Thymus (tissue), 11 donors: ENCODE measurements around the gene TMEM222. TPM values are rescaled to one million over a fixed set of nuclear protein-coding genes. Genes with fewer than 3 reads are reported as not detected.

Experiments
- DNase-seq, 9 donors: peaks; one replicate each; pipeline ENCODE4 v3.0.0-alpha.2; 2013; ENCODE audit warnings: low spot score in 9 of 9, low read depth in 6 of 9, missing footprints in 1 of 9
- H3K27ac ChIP-seq, 2 donors: one replicate each; pipeline ENCODE4 v1.5.1; 2013; ENCODE audit warnings: control low read depth in 1 of 2, low read depth in 1 of 2, low read length in 1 of 2, mild to moderate bottlenecking in 1 of 2, moderate library complexity in 1 of 2
- H3K27me3 ChIP-seq, 2 donors: one replicate each; pipeline ENCODE4 v1.5.1; 2013; ENCODE audit warnings: low read length in 1 of 2; ENCODE audit not compliant: control insufficient read depth in 2 of 2, insufficient read depth in 1 of 2
- H3K36me3 ChIP-seq, 2 donors: one replicate each; pipeline ENCODE4 v1.5.1; 2013; ENCODE audit warnings: low read length in 1 of 2, mild to moderate bottlenecking in 1 of 2, moderate library complexity in 1 of 2; ENCODE audit not compliant: control insufficient read depth in 2 of 2, insufficient read depth in 2 of 2
- H3K4me1 ChIP-seq, 2 donors: one replicate each; pipeline ENCODE4 v1.5.1; 2013; ENCODE audit warnings: low read length in 2 of 2; ENCODE audit not compliant: control insufficient read depth in 2 of 2, insufficient read depth in 2 of 2
- H3K4me3 ChIP-seq, 2 donors: one replicate each; pipeline ENCODE4 v1.5.1; 2013; ENCODE audit warnings: low read length in 2 of 2, control low read depth in 1 of 2, mild to moderate bottlenecking in 1 of 2
- H3K9me3 ChIP-seq, 2 donors: one replicate each; pipeline ENCODE4 v1.5.1; 2013; ENCODE audit warnings: low read length in 1 of 2, mild to moderate bottlenecking in 1 of 2; ENCODE audit not compliant: control insufficient read depth in 2 of 2, insufficient read depth in 1 of 2
- WGBS: extraction: QIAGEN DNeasy Blood & Tissue Kit; methylation state at CpG from one replicate; pipeline ENCODE4 v1.1.7; 2013; 5-methylcytosine and 5-hydroxymethylcytosine counted together
- polyA plus RNA-seq: library from polyadenylated mRNA; stranded (reverse); fragments of 200-250 nt; gene quantifications from one replicate; pipeline ENCODE4 v1.2.3, GENCODE V29; 2013
- total RNA-seq: library from RNA; stranded (reverse); fragments of 120-200 nt; gene quantifications from one replicate; pipeline ENCODE4 v1.2.4, GENCODE V29; 2013
- donor health status: healthy.

Gene TMEM222
- total and polyA plus RNA-seq, 2 donors, result 22.8 to 35.5 TPM

GRCh38 chr1:27350663-27351540 is 28.9 kb downstream of the TMEM222 start:
- no peaks in the 10 kb centered on the region for H3K9me3 ChIP-seq
- DNase-seq, result no peak
- peaks cover 2 to 11% of the 10 kb centered on the region in 2 donors for H3K4me1 ChIP-seq
- peaks cover 0 to 20% of the 10 kb centered on the region in 2 donors for H3K27me3 ChIP-seq
- 93% methylated on average over 62 of the region's 62 CpGs for WGBS
- H3K27ac ChIP-seq, result no peak overlapping the region
- H3K4me3 ChIP-seq, result no peak overlapping the region
- peaks cover 8 to 29% of the 10 kb centered on the region in 2 donors for H3K36me3 ChIP-seq

GRCh38 chr1:27351541-27352107 is 29.7 kb downstream of the TMEM222 start:
- Histone ChIP-seq H3K9me3 (no peaks in the 10 kb centered on the region), H3K27ac (no peak overlapping the region), H3K36me3 (peaks cover 2 to 25% of the 10 kb centered on the region in 2 donors), H3K4me1 (peaks cover 2 to 18% of the 10 kb centered on the region in 2 donors), H3K4me3 (no peak overlapping the region), H3K27me3 (peaks cover 0 to 20% of the 10 kb centered on the region in 2 donors)
- 93% methylated on average over 8 of the region's 8 CpGs for WGBS
- DNase-seq, result no peak

- Histone ChIP-seq H3K9me3 (no peaks in the 10 kb centered on the region), H3K4me1 (peaks cover 12 to 32% of the 10 kb centered on the region in 2 donors), H3K27me3 (peaks cover 0 to 27% of the 10 kb centered on the region in 2 donors), H3K4me3 (no peak overlapping the region), H3K27ac (no peak overlapping the region), H3K36me3 (peaks cover 2 to 22% of the 10 kb centered on the region in 2 donors)
- 97% methylated on average over 13 of the region's 13 CpGs for WGBS
- DNase-seq, result no peak
Observed at GRCh38 chr1:27353166-27353565, 31.2 kb downstream of the TMEM222 start.

GRCh38 chr1:27353629-27354028 is 31.7 kb downstream of the TMEM222 start:
- Histone ChIP-seq H3K4me1 (peaks cover 12 to 31% of the 10 kb centered on the region in 2 donors), H3K36me3 (peaks cover 2 to 22% of the 10 kb centered on the region in 2 donors), H3K27me3 (peaks cover 0 to 31% of the 10 kb centered on the region in 2 donors), H3K4me3 (no peak overlapping the region), H3K27ac (no peak overlapping the region), H3K9me3 (no peaks in the 10 kb centered on the region)
- 95% methylated on average over 3 of the region's 3 CpGs for WGBS
- DNase-seq, result no peak

- H3K4me3 ChIP-seq, result no peak overlapping the region
- peaks cover 12 to 34% of the 10 kb centered on the region in 2 donors for H3K4me1 ChIP-seq
- no peak for DNase-seq
- peaks cover 2 to 37% of the 10 kb centered on the region in 2 donors for H3K27me3 ChIP-seq
- H3K27ac ChIP-seq, result no peak overlapping the region
- H3K9me3 ChIP-seq, result peaks cover 0 to 3% of the 10 kb centered on the region in 2 donors
- WGBS, result 95% methylated on average over 5 of the region's 5 CpGs
- peaks cover under 1 to 14% of the 10 kb centered on the region in 2 donors for H3K36me3 ChIP-seq
Observed at GRCh38 chr1:27355683-27356082, 33.7 kb downstream of the TMEM222 start.

- no peak for DNase-seq
- WGBS, result 90% methylated on average over 13 of the region's 13 CpGs
- peaks cover 0 to 3% of the 10 kb centered on the region in 2 donors for H3K9me3 ChIP-seq
- H3K4me3 ChIP-seq, result no peak overlapping the region
- peaks cover 12 to 40% of the 10 kb centered on the region in 2 donors for H3K4me1 ChIP-seq
- no peak overlapping the region for H3K27ac ChIP-seq
- H3K36me3 ChIP-seq, result peaks cover 0 to 12% of the 10 kb centered on the region in 2 donors
- peaks cover 2 to 37% of the 10 kb centered on the region in 2 donors for H3K27me3 ChIP-seq
Observed at GRCh38 chr1:27356277-27356618, 34.3 kb downstream of the TMEM222 start.

GRCh38 chr1:27356619-27357280 is 34.8 kb downstream of the TMEM222 start:
- 80% methylated on average over 37 of the region's 37 CpGs for WGBS
- Histone ChIP-seq H3K4me3 (peak overlapping the region; percentile 46 to 53), H3K4me1 (peaks cover 12 to 40% of the 10 kb centered on the region in 2 donors), H3K36me3 (peaks cover 0 to 9% of the 10 kb centered on the region in 2 donors), H3K27ac (peak overlapping the region in 1 of 2 donors; percentile 46), H3K27me3 (peaks cover 2 to 42% of the 10 kb centered on the region in 2 donors), H3K9me3 (peaks cover 0 to 3% of the 10 kb centered on the region in 2 donors)
- no peak for DNase-seq

- peaks cover 0 to 9% of the 10 kb centered on the region in 2 donors for H3K36me3 ChIP-seq
- H3K4me3 ChIP-seq, result peak overlapping the region; percentile 46 to 53
- peak overlapping the region; percentile 57 to 82 for H3K27ac ChIP-seq
- DNase-seq, result peak in 7 of 9 donors; percentile 71 to 89 (median 82)
- H3K4me1 ChIP-seq, result peaks cover 12 to 40% of the 10 kb centered on the region in 2 donors
- 21% methylated on average over 40 of the region's 40 CpGs for WGBS
- H3K27me3 ChIP-seq, result peaks cover 2 to 45% of the 10 kb centered on the region in 2 donors
- H3K9me3 ChIP-seq, result peaks cover 0 to 3% of the 10 kb centered on the region in 2 donors
Observed at GRCh38 chr1:27357281-27358037, 35.5 kb downstream of the TMEM222 start.
